ENCODE data around the gene SH3GLB1. TPM values are rescaled to one million over a fixed set of nuclear protein-coding genes. Genes with fewer than 3 reads are reported as not detected.
A peak's percentile ranks its signal among the peaks of the same experiment; 100 is the strongest.

SH3GLB1 gene
- total and polyA plus RNA-seq, 2 donors (not counting 3 experiments of a cell fraction or from before 2014, with no cell fraction given), result 43.7 to 140 TPM

- intact Hi-C loops (cut with micrococcal nuclease), result loop anchor here (2.0 kb wide), 2 partner anchors 71 to 79 kb away; partner anchors contain the start of gene SH3GLB1
- Histone ChIP-seq H3K4me2 (ENCODE audit: insufficient read depth, low read length) (peak overlapping the region; percentile 64), H3K36me3 (ENCODE audit: control insufficient read depth in 2 of 2, extremely low read depth in 1 of 2, insufficient read depth in 2 of 2, low read length in 2 of 2) (no peaks in the 10 kb centered on the region), H3K9me3 (replicated peaks; ENCODE audit: control insufficient read depth, insufficient read depth, low read length) (no peaks in the 10 kb centered on the region), H3K4me3 (replicated peaks in 1 of 3; ENCODE audit: insufficient read depth in 1 of 3, low read depth in 1 of 3, low read length in 3 of 3) (no peak overlapping the region), H3K79me2 (ENCODE audit: control insufficient read depth, insufficient read depth, low read length) (no peaks in the 10 kb centered on the region), H3K9me1 (replicated peaks; ENCODE audit: control insufficient read depth, extremely low read depth, insufficient read depth, low read length) (no peaks in the 10 kb centered on the region), H3K27ac (ENCODE audit: insufficient read depth, low read depth, low read length) (no peak overlapping the region), H2AFZ (ENCODE audit: low read depth, low read length) (peak overlapping the region; percentile 50), H3K27me3 (ENCODE audit: control insufficient read depth in 2 of 2, insufficient read depth in 2 of 2, low read length in 2 of 2) (no peaks in the 10 kb centered on the region), H4K20me1 (replicated peaks; ENCODE audit: control insufficient read depth, extremely low read depth, insufficient read depth, low read length) (no peaks in the 10 kb centered on the region), H3K9ac (replicated peaks; ENCODE audit: extremely low read depth, insufficient read depth, low read length) (no peak overlapping the region), H3K4me1 (ENCODE audit: control insufficient read depth, extremely low read depth, insufficient read depth, low read length) (peaks cover 47% of the 10 kb centered on the region)
- no peak for TF ChIP-seq MYC (IDR thresholded peaks at IDR 0.05; ENCODE audit: low read depth, low read length)
- TF ChIP-seq POLR2AphosphoS5 (IDR thresholded peaks at IDR 0.05; ENCODE audit: insufficient read depth, low read depth, low read length), result no peak
- no peak for TF ChIP-seq GATA2 (IDR thresholded peaks at IDR 0.05; ENCODE audit: insufficient read depth, insufficient read length, low read depth, low read length)
- TF ChIP-seq JUN (IDR thresholded peaks at IDR 0.05; ENCODE audit: borderline replicate concordance, insufficient read depth, insufficient read length, low read depth), result no peak
- no peak for TF ChIP-seq CTCF (IDR thresholded peaks at IDR 0.05; ENCODE audit: extremely low read depth in 1 of 2, insufficient read depth in 1 of 2, low read depth in 1 of 2, low read length in 2 of 2)
- TF ChIP-seq MAX (IDR thresholded peaks at IDR 0.05; ENCODE audit: insufficient read depth, insufficient read length), result no peak
- no peak for TF ChIP-seq FOS (IDR thresholded peaks at IDR 0.05; ENCODE audit: borderline replicate concordance, insufficient read depth, low read length)
- no peak for FAIRE-seq
- DNase-seq (ENCODE audit: low read depth, low spot score), result no peak
- no TSS peak for BruUV-seq (replicated peaks)
- dilution Hi-C loops (cut with MboI; ENCODE audit: extremely low pct_ligation_motif_present, low sequenced_read_pairs), result no loop called here
- POLR2A ChIA-PET, result no interaction called here
- CTCF ChIA-PET, result interaction anchor here (1.0 to 3.5 kb wide), 4 partner anchors 9 to 190 kb away, joined by 3 to 12 read pairs (median 4); no protein-coding TSS in a partner anchor
Measured at GRCh38 chr1:86775395-86775794, 71.0 kb downstream of the SH3GLB1 start.
